ENCODE measurements around the gene ZFYVE26.

GRCh38 chr14:67837011-67837624 lies 20.7 kb upstream of the ZFYVE26 start:
- TF ChIP-seq ATF2 (tag by site-specific recombination; IDR thresholded peaks at IDR 0.05; ENCODE audit: low read depth) (no peak), CTCF (tag by site-specific recombination; IDR thresholded peaks at IDR 0.05) (peak; percentile 42)
